Heart left ventricle (tissue), 16 donors: Measurements from ENCODE around the gene SHC1. TPM values are rescaled to one million over a fixed set of nuclear protein-coding genes. Genes with fewer than 3 reads are reported as not detected.
A peak's percentile ranks its signal among the peaks of the same experiment; 100 is the strongest.

Source experiments
- ATAC-seq, 4 donors: fragments of 200-7000 bp; cut with Tn5 transposase; one replicate each; pipeline ENCODE4 v1.9.1; 2020 to 2022; ENCODE audit warnings: moderate library complexity in 4 of 4, mild to moderate bottlenecking in 3 of 4, moderate number of reproducible peaks in 1 of 4
- DNase-seq, 5 donors: peaks; one replicate each; pipeline ENCODE4 v3.0.0-alpha.2; 2020
- H3K27ac ChIP-seq, 12 donors: fragments of 200-600 bp; sonication (generic) in 4 of 12; one replicate each; pipeline versions ENCODE4 v1.5.0 to v1.8.0; 2016 to 2022; ENCODE audit warnings: mild to moderate bottlenecking in 2 of 12
- H3K27me3 ChIP-seq, 9 donors: fragments of 200-600 bp; sonication (generic) in 2 of 9; one replicate each; pipeline versions ENCODE4 v1.5.1 to v1.8.0; 2016 to 2022; ENCODE audit warnings: mild to moderate bottlenecking in 3 of 9
- H3K36me3 ChIP-seq, 9 donors: fragments of 200-600 bp; sonication (generic) in 2 of 9; one replicate each; pipeline versions ENCODE4 v1.5.0 to v1.8.0; 2018 to 2022; ENCODE audit warnings: mild to moderate bottlenecking in 2 of 9
- H3K4me1 ChIP-seq, 12 donors: fragments of 200-600 bp; sonication (generic) in 4 of 12; one replicate each; pipeline versions ENCODE4 v1.5.0 to v1.8.0; 2016 to 2022; ENCODE audit warnings: mild to moderate bottlenecking in 3 of 12
- H3K4me3 ChIP-seq, 12 donors: fragments of 200-600 bp; sonication (generic) in 4 of 12; one replicate each; pipeline versions ENCODE4 v1.5.0 to v1.8.0; 2017 to 2022; ENCODE audit warnings: mild to moderate bottlenecking in 9 of 12, moderate library complexity in 4 of 12
- H3K9me3 ChIP-seq, 12 donors: fragments of 200-600 bp; sonication (generic) in 4 of 12; one replicate each; pipeline versions ENCODE4 v1.5.0 to v1.8.0; 2016 to 2022; ENCODE audit warnings: mild to moderate bottlenecking in 1 of 12
- CTCF ChIP-seq, 12 donors: fragments of 200-600 bp; sonication (generic) in 4 of 12; IDR thresholded peaks; one replicate each; pipeline versions ENCODE4 v1.5.0 to v1.8.0; 2018 to 2022; ENCODE audit warnings: antibody characterized with exemption in 12 of 12, mild to moderate bottlenecking in 5 of 12
- POLR2A ChIP-seq, 2 donors: fragments of 450-650 bp; IDR thresholded peaks; one replicate each; pipeline ENCODE4 v1.6.1; 2017; ENCODE audit warnings: antibody characterized with exemption in 2 of 2, mild to moderate bottlenecking in 2 of 2, moderate library complexity in 2 of 2
- WGBS, 4 donors: extraction: QIAGEN DNeasy Blood & Tissue Kit in 2 of 4; methylation state at CpG; one replicate each; pipeline versions ENCODE4 v1.1.5 to v1.1.7; 2013 to 2018; 5-methylcytosine and 5-hydroxymethylcytosine counted together
- intact Hi-C, 10 donors: fragments of 100-400 bp; cut with DNase I; formaldehyde crosslinking; loops; one replicate each; pipeline versions ENCODE4 v1.11.1 to v1.14.2; 2022
- microRNA-seq, 4 donors: library from miRNA; unstranded; fragments of <30 nt; microRNA quantifications; one replicate each; pipeline versions ENCODE4 to v1.2.0, GENCODE V29; 2017 to 2020
- polyA plus RNA-seq, 2 donors: library from polyadenylated mRNA; stranded (reverse); fragments of 200-250 nt; gene quantifications; one replicate each; pipeline ENCODE4 v1.2.3, GENCODE V29; 2013
- total RNA-seq, 9 donors: library from RNA; depleted of rRNA in 2 of 9; stranded (reverse); fragments of >200 nt in 2 of 9; fragmentation: NEBNext Ultra II Directional in 3 of 9; extraction: Animal tissue kit (Norgen Biotek cat#: 25700) in 3 of 9; gene quantifications; one replicate each; pipeline versions ENCODE4 v1.1.0 to v1.2.4, GENCODE V29; 2016 to 2023
- donor health status: ischemic (EF 13 %, LVEDD 7.1; RV severe dilation, severe dysfunction).
- donor health status: healthy with polysubstance abuse.
- donor health status: DM: no; HTN: yes; CAD: no.
- donor health status: DM: no; HTN: no; CAD: no.
- donor health status: ischemic (EF 25% LVEDD 6.9; RV normal size, moderate dysfunction).
- donor health status: ischemic (EF 25% LVEDD 5.7; RV mildly dilated, moderate dysfunction).
- donor health status: healthy.
- donor health status: DM: yes; HTN: yes; CAD: no.
- donor health status: ischemic (EF 35%, LVEDD 5.7; RV mildly dilated, moderate dysfunction).
- donor health status: nonischemic (EF 11% LVEDD 7.7; RV severe dilation, severe dysfunction).
- donor health status: DM: yes; HTN: yes; CAD: no.
- donor health status: PGD.
- donor health status: ischemic (EF 29% LVEDD 5.4; RV normal size, mild dysfunction).
- donor health status: nonischemic (EF 23%, LVEDD 6.1; RV moderate dilation, normal function).

Gene SHC1
- total and polyA plus RNA-seq, 11 donors, result 23.6 to 115 (median 62.4) TPM

GRCh38 chr1:154923695-154924094, 46.9 kb downstream of the SHC1 start:
- Histone ChIP-seq H3K27me3 (no peaks in the 10 kb centered on the region), H3K4me3 (no peak overlapping the region), H3K27ac (no peak overlapping the region), H3K36me3 (peaks cover 0 to 77% (median 51%) of the 10 kb centered on the region in 9 donors), H3K9me3 (no peaks in the 10 kb centered on the region), H3K4me1 (no peaks in the 10 kb centered on the region)
- intact Hi-C loops, result no loop called here
- DNase-seq, result no peak
- TF ChIP-seq CTCF (IDR thresholded peaks at IDR 0.05) (no peak), POLR2A (IDR thresholded peaks at IDR 0.05) (no peak)
- 91 to 94% (median 93%) methylated on average over 3 of the region's 3 CpGs for WGBS, 4 donors
- ATAC-seq, result no peak

GRCh38 chr1:154913273-154913672, 57.3 kb downstream of the SHC1 start:
- 69 to 74% (median 71%) methylated on average over 3 of the region's 3 CpGs for WGBS, 4 donors
- H3K9me3 ChIP-seq, result peaks cover 0 to 3% (median 0%) of the 10 kb centered on the region in 12 donors
- TF ChIP-seq CTCF (IDR thresholded peaks at IDR 0.05), result no peak
- TF ChIP-seq POLR2A (IDR thresholded peaks at IDR 0.05), result no peak
- no peaks in the 10 kb centered on the region for H3K36me3 ChIP-seq
- peaks cover 0 to 20% (median 4%) of the 10 kb centered on the region in 12 donors for H3K4me1 ChIP-seq
- ATAC-seq, result no peak
- no peaks in the 10 kb centered on the region for H3K27me3 ChIP-seq
- DNase-seq, result no peak
- no peak overlapping the region for H3K4me3 ChIP-seq
- intact Hi-C loops, result no loop called here
- H3K27ac ChIP-seq, result peak overlapping the region in 4 of 12 donors; percentile 23 to 74 (median 27)

- TF ChIP-seq POLR2A (IDR thresholded peaks at IDR 0.05) (no peak), CTCF (IDR thresholded peaks at IDR 0.05) (no peak)
- intact Hi-C loops, result no loop called here
- peak; percentile 45 to 85 (median 73) for ATAC-seq
Measured at GRCh38 chr1:154912755-154913154, 57.8 kb downstream of the SHC1 start.

More at GRCh38 chr1:154912755-154913154, 57.8 kb downstream of the SHC1 start:
- peak in 1 of 5 donors; percentile 44 for DNase-seq
- Histone ChIP-seq H3K27ac (peak overlapping the region in 7 of 12 donors; percentile 13 to 74 (median 45)), H3K27me3 (no peaks in the 10 kb centered on the region), H3K9me3 (peaks cover 0 to 3% (median 0%) of the 10 kb centered on the region in 12 donors), H3K4me1 (peaks cover 0 to 20% (median 4%) of the 10 kb centered on the region in 12 donors), H3K36me3 (no peaks in the 10 kb centered on the region), H3K4me3 (no peak overlapping the region)
- whole genome bisulfite sequencing, 4 donors, result 43 to 61% (median 60%) methylated on average over 2 of the region's 2 CpGs

Small RNAs within 50 kb of the gene (microRNA-seq; reads per million reads assigned to microRNA genes)
- gene MIR4258, result 0 reads per million in 4 donors

Other genes with a start within 250 kb of the SHC1 start
- gene KCNN3, start 100.5 kb downstream of the SHC1 start, total RNA-seq, result 1 to 10 TPM; 1.0 to 4.6 (median 3.0) TPM
- under 1 TPM; 0.42 to 0.88 TPM for gene KCNN3, start 100.5 kb downstream of the SHC1 start, polyA plus RNA-seq
- 10 to 100 TPM; 12.8 to 50.8 (median 37.5) TPM for gene PMVK, start 34.0 kb downstream of the SHC1 start, total RNA-seq
- 10 to 100 TPM; 47.1 to 52.1 TPM for gene PMVK, start 34.0 kb downstream of the SHC1 start, polyA plus RNA-seq
- gene PBXIP1, start 14.6 kb downstream of the SHC1 start, total RNA-seq, result 10 to 100 TPM; 38.2 to 70.4 (median 51.7) TPM
- gene PBXIP1, start 14.6 kb downstream of the SHC1 start, polyA plus RNA-seq, result 10 to 100 TPM; 36.9 to 38.2 TPM
- 10 to 100 TPM; 10.7 to 19.2 (median 16.3) TPM for gene PYGO2, start 9.0 kb downstream of the SHC1 start, total RNA-seq
- 10 to 100 TPM in 1 of 2 donors, 1 to 10 TPM in 1; 9.7 to 18.0 TPM for gene PYGO2, start 9.0 kb downstream of the SHC1 start, polyA plus RNA-seq
- gene CKS1B, start 3.9 kb upstream of the SHC1 start, total RNA-seq, result 10 to 100 TPM; 11.0 to 30.0 (median 16.7) TPM
- gene CKS1B, start 3.9 kb upstream of the SHC1 start, polyA plus RNA-seq, result 10 to 100 TPM in 1 of 2 donors, 1 to 10 TPM in 1; 6.8 to 48.9 TPM
- 10 to 100 TPM; 19.4 to 35.0 (median 27.4) TPM for gene FLAD1, start 12.6 kb upstream of the SHC1 start, total RNA-seq
- 10 to 100 TPM; 22.3 to 50.7 TPM for gene FLAD1, start 12.6 kb upstream of the SHC1 start, polyA plus RNA-seq
- gene LENEP, start 22.8 kb upstream of the SHC1 start, total RNA-seq, result not detected
- gene LENEP, start 22.8 kb upstream of the SHC1 start, polyA plus RNA-seq, result not detected
- 10 to 100 TPM; 29.5 to 80.0 (median 46.6) TPM for gene ZBTB7B, start 32.1 kb upstream of the SHC1 start, total RNA-seq
- gene ZBTB7B, start 32.1 kb upstream of the SHC1 start, polyA plus RNA-seq, result 100 to 1,000 TPM in 1 of 2 donors, 10 to 100 TPM in 1; 39.2 to 103 TPM
- gene DCST2, start 63.0 kb upstream of the SHC1 start, total RNA-seq, result under 1 TPM in 8 of 9 donors, not detected in 1; 0.14 to 0.62 (median 0.35) TPM
- gene DCST2, start 63.0 kb upstream of the SHC1 start, polyA plus RNA-seq, result under 1 TPM; 0.17 to 0.65 TPM
- not detected for gene DCST1, start 63.1 kb upstream of the SHC1 start, total RNA-seq
- gene DCST1, start 63.1 kb upstream of the SHC1 start, polyA plus RNA-seq, result not detected
- gene ADAM15, start 80.6 kb upstream of the SHC1 start, total RNA-seq, result 100 to 1,000 TPM in 3 of 9 donors, 10 to 100 TPM in 6; 55.8 to 199 (median 67.5) TPM
- 100 to 1,000 TPM; 112 to 113 TPM for gene ADAM15, start 80.6 kb upstream of the SHC1 start, polyA plus RNA-seq
- gene EFNA4, start 93.0 kb upstream of the SHC1 start, total RNA-seq, result 1 to 10 TPM; 1.1 to 3.3 (median 2.2) TPM
- gene EFNA4, start 93.0 kb upstream of the SHC1 start, polyA plus RNA-seq, result 1 to 10 TPM; 2.0 to 4.8 TPM
- 1 to 10 TPM in 2 of 9 donors, under 1 TPM in 7; 0.20 to 2.4 (median 0.61) TPM for gene EFNA3, start 108.1 kb upstream of the SHC1 start, total RNA-seq
- gene EFNA3, start 108.1 kb upstream of the SHC1 start, polyA plus RNA-seq, result 1 to 10 TPM in 1 of 2 donors, under 1 TPM in 1; 0.61 to 1.9 TPM
- 10 to 100 TPM; 22.8 to 51.8 (median 37.2) TPM for gene EFNA1, start 157.1 kb upstream of the SHC1 start, total RNA-seq
- gene EFNA1, start 157.1 kb upstream of the SHC1 start, polyA plus RNA-seq, result 100 to 1,000 TPM in 1 of 2 donors, 10 to 100 TPM in 1; 31.6 to 103 TPM
- 10 to 100 TPM in 4 of 9 donors, 1 to 10 TPM in 5; 5.4 to 21.7 (median 9.7) TPM for gene SLC50A1, start 165.1 kb upstream of the SHC1 start, total RNA-seq
- gene SLC50A1, start 165.1 kb upstream of the SHC1 start, polyA plus RNA-seq, result 10 to 100 TPM; 15.7 to 36.0 TPM
- 10 to 100 TPM; 46.1 to 70.7 (median 54.4) TPM for gene DPM3, start 169.8 kb upstream of the SHC1 start, total RNA-seq
- gene DPM3, start 169.8 kb upstream of the SHC1 start, polyA plus RNA-seq, result 100 to 1,000 TPM in 1 of 2 donors, 10 to 100 TPM in 1; 75.4 to 216 TPM
- gene KRTCAP2, start 202.6 kb upstream of the SHC1 start, total RNA-seq, result 100 to 1,000 TPM; 106 to 199 (median 123) TPM
- 100 to 1,000 TPM; 220 to 283 TPM for gene KRTCAP2, start 202.6 kb upstream of the SHC1 start, polyA plus RNA-seq
- under 1 TPM in 5 of 9 donors, not detected in 4; 0.08 to 0.41 (median 0.12) TPM for gene TRIM46, start 203.1 kb upstream of the SHC1 start, total RNA-seq
- under 1 TPM in 1 of 2 donors, not detected in 1; 0.04 TPM for gene TRIM46, start 203.1 kb upstream of the SHC1 start, polyA plus RNA-seq
- 10 to 100 TPM in 2 of 9 donors, 1 to 10 TPM in 7; 3.0 to 22.2 (median 5.5) TPM for gene THBS3, start 237.2 kb upstream of the SHC1 start, total RNA-seq
- 1 to 10 TPM; 2.7 to 6.8 TPM for gene THBS3, start 237.2 kb upstream of the SHC1 start, polyA plus RNA-seq
- 10 to 100 TPM; 14.1 to 32.2 (median 19.3) TPM for gene MTX1, start 237.9 kb upstream of the SHC1 start, total RNA-seq
- 10 to 100 TPM; 28.1 to 37.1 TPM for gene MTX1, start 237.9 kb upstream of the SHC1 start, polyA plus RNA-seq